GM19397 (cell line): ENCODE data around the gene VGLL4.

Source experiments
- ATAC-seq: cut with Tn5 transposase; IDR thresholded peaks from one replicate; pipeline ENCODE4 v1.9.1; 2021; ENCODE audit warnings: mild to moderate bottlenecking, moderate library complexity; ENCODE audit not compliant: unreplicated experiment

Gene VGLL4

GRCh38 chr3:11629716-11630115 lies 14.0 kb downstream of the VGLL4 start:
- ATAC-seq: no peak

- ATAC-seq: no peak
Observed at GRCh38 chr3:11627612-11628011, 16.1 kb downstream of the VGLL4 start.

DNA sequence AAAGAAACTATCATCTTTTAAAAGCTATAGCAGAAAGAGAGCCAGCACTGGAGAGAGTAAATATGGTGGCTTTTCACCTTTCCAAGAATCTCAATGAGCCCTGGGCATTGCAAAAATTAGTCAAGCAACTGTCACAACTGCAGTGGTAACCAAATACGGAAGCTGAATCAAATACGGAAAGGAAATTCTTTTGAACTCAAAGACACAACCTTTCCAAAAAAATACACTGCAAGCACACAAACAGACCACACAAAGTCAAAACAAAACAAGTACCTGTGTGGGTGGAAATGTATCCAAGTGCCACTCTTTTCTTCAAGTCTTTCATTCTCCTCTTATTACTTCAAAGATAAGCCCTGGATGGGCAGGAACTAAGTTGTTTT lies 17.6 kb downstream of the VGLL4 start:
- no peak for ATAC-seq

DNA sequence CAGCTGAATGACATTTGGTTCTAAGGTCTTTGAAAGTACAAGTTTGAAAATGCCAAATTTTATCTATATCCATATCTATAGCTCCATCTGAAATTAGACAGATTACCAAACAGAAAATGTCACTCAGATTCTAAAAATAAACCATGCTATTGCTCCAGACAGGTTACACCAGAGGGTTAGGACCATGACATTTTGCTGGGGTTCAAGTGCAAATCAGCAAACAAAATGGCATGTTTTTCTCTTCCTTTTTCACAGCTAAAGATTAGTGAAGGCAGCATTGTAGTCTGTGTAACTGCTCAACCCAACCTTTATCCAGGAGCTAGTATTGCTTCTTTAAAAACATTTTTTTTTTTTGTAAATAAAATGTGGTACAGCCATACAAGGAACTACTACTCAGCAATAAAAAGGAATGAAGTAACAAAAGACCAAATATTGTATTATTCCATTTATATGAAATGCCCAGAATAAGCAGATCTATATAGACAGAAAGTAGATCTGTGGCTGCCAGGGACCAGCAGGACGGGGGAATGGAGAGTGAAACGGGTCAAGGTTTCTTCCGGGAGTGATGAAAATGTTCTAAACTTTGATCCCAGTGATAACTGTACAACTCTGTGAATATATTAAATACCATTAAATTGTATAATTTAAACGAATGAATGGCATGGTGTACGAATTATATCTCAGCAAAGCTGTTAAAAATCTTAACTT lies 18.2 kb downstream of the VGLL4 start:
- ATAC-seq: no peak

DNA sequence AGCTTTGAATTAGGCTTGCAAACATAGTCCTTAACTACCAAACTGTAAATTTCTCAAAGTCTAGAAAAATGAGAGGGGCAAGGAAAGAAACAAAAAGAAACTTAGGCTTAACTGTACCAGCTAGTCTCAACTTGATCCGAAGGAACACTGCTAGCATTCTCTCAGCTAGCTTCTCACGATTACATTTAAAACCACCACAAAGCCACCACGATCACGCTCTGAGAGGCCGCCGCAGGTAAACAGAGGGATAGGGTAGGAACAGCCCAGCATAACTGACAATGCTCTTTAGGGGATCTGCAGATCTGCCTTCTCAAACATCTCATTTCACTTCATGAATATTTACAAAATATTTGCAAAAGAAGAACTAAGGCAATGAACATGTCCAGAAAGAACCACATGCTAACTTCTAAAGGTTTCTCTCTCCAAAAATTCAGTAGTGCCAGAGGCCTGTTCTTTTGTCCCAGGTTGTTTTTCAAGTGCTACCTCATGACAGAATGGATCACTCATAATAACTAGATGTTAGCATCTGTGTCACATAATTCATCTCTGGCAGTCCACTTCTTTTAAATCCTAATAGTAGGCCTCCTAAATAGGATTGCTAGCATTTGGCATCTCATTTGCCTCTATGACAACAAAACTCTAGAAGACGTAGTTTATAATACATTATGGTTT lies 18.9 kb downstream of the VGLL4 start:
- ATAC-seq: no peak

- ATAC-seq: no peak
Observed at GRCh38 chr3:11624161-11624560, 19.6 kb downstream of the VGLL4 start.

DNA sequence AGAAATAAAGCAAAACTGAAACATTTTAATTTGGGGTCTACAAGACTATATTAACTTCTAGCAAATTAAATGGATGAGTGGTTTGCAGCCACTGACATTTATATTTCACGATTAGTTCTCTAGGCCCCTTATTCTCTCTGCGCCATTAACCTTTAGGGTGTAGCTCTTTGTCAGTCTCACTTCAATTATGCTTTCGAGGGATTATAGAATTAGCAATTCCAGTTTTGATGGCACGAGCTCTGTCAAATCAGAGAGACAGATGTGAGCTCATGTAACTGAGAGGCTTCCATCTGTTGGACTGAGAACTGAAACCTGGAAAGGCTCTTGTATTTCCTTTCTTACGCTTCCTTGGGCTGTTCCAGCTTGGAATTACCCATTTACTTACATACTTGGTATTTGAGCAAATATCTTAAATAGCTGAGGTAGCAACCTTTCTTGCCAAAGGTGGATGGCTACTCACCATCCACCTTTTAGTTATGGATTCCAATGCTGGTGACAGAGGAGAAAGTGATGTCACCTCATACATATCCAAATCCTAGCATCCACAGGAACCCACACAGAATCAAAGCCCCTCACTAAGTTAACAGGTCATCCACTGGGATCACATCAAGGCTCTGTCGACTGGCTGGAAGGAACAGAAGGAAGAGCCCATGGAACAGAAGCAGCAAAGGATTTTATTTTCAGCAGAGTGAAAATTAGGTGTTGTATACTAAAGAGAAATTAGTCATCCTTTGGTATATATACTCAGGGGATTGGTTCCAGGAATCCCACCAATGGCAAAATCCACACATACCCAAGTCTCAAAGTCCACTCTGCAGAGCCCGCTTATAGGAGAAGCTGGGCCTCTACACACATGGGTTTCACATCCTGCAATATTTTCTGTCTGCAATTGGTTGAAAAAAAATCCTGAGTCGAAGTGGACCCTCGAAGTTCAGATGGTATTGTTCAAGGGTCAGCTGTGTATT lies 20.8 kb downstream of the VGLL4 start:
- ATAC-seq: no peak

DNA sequence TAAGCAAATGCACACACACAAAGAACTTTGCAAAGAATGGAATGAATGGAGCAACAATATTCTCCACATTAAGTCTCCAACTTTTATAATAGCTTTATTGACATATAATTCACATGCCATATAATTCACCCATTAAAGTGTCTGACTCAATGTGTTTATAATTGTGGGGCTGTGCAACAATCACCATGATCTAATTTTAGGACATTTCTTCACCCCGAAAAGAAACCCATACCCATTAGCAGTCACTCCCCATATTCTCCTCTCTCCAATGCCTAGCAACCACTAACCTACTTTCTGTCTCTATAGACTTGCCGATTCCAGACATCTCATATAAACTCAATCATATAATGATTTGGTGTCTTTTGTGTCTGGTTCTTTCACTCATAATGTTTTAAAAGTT lies 22.6 kb downstream of the VGLL4 start:
- no peak for ATAC-seq

- ATAC-seq: no peak
Observed at GRCh38 chr3:11619946-11620652, 23.6 kb downstream of the VGLL4 start.

- ATAC-seq: no peak
Observed at GRCh38 chr3:11619461-11619860, 24.3 kb downstream of the VGLL4 start.

- ATAC-seq: no peak
Observed at GRCh38 chr3:11618904-11619303, 24.8 kb downstream of the VGLL4 start.

DNA sequence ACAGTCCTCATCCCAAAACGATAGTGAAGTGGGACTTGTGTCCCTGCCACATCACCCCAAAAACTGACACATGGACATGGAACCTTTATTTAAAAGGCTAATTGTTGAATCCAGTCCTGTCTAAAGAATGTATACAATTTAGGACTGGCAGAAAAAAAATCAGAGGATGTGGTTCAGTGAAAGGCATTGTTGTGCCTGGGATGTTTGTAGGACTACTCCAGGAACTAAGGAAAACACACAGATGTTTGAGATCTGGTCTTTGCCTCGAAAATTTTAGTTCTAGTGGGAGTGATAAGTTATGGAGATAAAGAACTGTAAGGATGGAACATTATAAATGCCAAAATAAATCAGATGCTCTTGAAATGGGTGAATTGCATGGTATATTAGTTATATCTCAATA lies 27.2 kb downstream of the VGLL4 start:
- no peak for ATAC-seq

GRCh38 chr3:11613851-11614487 lies 29.7 kb downstream of the VGLL4 start:
- ATAC-seq: no peak

GRCh38 chr3:11613319-11613718 lies 30.4 kb downstream of the VGLL4 start:
- ATAC-seq: no peak

DNA sequence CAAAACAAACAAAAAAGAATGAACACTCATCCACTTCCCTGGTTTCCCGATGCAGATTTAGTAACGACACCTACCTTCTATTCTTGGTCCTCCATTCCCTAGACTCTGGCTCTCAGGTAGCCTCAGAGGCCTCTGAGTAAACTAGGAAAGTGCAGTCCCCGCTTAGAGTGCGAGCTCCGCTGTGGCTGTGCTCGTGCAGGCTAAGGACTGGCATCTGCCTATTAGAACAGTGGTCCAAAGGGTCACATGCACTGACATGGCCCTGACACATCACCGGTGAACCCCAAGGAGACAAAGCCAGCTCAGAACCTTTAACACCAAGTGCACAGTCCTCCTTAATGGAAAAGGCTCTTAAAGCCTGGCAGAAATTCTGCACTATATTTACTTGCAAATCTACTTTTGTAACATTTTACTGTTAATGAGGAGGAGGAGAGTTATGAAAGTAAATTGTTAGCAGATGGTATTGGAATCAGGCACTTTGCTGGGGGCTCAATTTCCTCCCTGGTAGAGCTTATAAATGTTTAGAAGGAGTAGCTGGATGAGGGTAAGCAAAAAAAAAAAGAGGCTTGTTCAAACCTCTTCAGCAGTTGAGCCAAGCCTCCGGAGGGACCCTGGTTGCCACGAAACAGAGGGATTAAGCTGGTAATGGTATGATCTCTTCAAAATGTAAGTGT lies 31.1 kb downstream of the VGLL4 start:
- no peak for ATAC-seq

DNA sequence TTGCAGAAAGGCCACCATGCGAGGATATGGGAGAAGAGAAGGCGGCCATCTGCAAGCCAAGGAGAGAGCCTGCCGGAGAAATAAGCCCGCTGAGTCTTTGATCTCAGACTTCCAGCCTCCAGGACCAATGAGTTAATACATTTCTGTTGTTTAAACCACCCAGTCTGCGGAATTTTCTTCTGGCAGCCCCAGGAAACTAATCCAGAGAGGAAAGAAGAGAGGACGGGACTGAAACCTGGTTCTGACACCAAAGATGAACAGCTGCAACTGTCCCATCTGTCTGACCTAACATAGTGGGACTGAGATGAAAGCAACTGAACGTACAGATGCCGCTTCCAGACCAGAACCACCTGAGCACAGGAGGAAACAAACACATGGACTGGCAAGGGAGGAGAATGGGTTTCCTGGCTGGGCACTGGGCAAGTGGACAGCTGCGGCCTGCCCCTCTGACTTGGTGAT lies 32.3 kb downstream of the VGLL4 start:
- no peak for ATAC-seq

GRCh38 chr3:11610700-11611275 lies 32.9 kb downstream of the VGLL4 start:
- ATAC-seq: no peak

- no peak for ATAC-seq
Observed at GRCh38 chr3:11610044-11610671, 33.6 kb downstream of the VGLL4 start.

- ATAC-seq: no peak
Observed at GRCh38 chr3:11609481-11609880, 34.2 kb downstream of the VGLL4 start.
